Aorta (tissue), 5 donors: ENCODE measurements around the gene RPS16. TPM values are rescaled to one million over a fixed set of nuclear protein-coding genes. Genes with fewer than 3 reads are reported as not detected.

Experiments
- ATAC-seq: fragments of 200-7000 bp; cut with Tn5 transposase; one replicate; pipeline ENCODE4 v1.9.1; 2022; ENCODE audit warnings: moderate library complexity; ENCODE audit not compliant: low FRiP score
- DNase-seq, 2 donors: peaks; one replicate each; pipeline ENCODE4 v3.0.0-alpha.2; 2020
- H3K27ac ChIP-seq, 2 donors: one replicate each; pipeline ENCODE4 v1.5.1; 2013; ENCODE audit warnings: low read length in 2 of 2, mild to moderate bottlenecking in 2 of 2, moderate library complexity in 2 of 2, control low read depth in 1 of 2, inconsistent platforms in 1 of 2, low read depth in 1 of 2
- H3K27me3 ChIP-seq, 2 donors: one replicate each; pipeline ENCODE4 v1.6.1; 2013; ENCODE audit warnings: control low read depth in 1 of 2, low read length in 1 of 2, mild to moderate bottlenecking in 1 of 2, moderate library complexity in 1 of 2; ENCODE audit not compliant: insufficient read depth in 2 of 2, control insufficient read depth in 1 of 2
- H3K36me3 ChIP-seq, 2 donors: one replicate each; pipeline ENCODE4 v1.6.1; 2013; ENCODE audit warnings: control low read depth in 1 of 2, low read length in 1 of 2, mild to moderate bottlenecking in 1 of 2; ENCODE audit not compliant: insufficient read depth in 2 of 2, control insufficient read depth in 1 of 2
- H3K4me1 ChIP-seq, 2 donors: one replicate each; pipeline ENCODE4 v1.6.1; 2013; ENCODE audit warnings: low read length in 2 of 2, control low read depth in 1 of 2, mild to moderate bottlenecking in 1 of 2, moderate library complexity in 1 of 2; ENCODE audit not compliant: insufficient read depth in 2 of 2, control insufficient read depth in 1 of 2
- H3K4me3 ChIP-seq, 2 donors: one replicate each; pipeline ENCODE4 v1.5.1; 2013; ENCODE audit warnings: low read length in 2 of 2, control low read depth in 1 of 2, mild to moderate bottlenecking in 1 of 2
- H3K9me3 ChIP-seq: one replicate; pipeline ENCODE4 v1.6.1; 2013; ENCODE audit warnings: mild to moderate bottlenecking, low read length; ENCODE audit not compliant: control insufficient read depth
- WGBS, 2 donors: extraction: QIAGEN DNeasy Blood & Tissue Kit; methylation state at CpG; one replicate each; pipeline ENCODE4 v1.1.7; 2013; 5-methylcytosine and 5-hydroxymethylcytosine counted together
- intact Hi-C, 2 donors: fragments of 100-400 bp; cut with DNase I; formaldehyde crosslinking; loops; one replicate each; pipeline versions ENCODE4 v1.14.2 to v1.15.0; 2022
- microRNA-seq, 2 donors: library from miRNA; unstranded; fragments of <30 nt; microRNA quantifications; one replicate each; pipeline ENCODE4 v1.2.0, GENCODE V29; 2020
- polyA plus RNA-seq, 2 donors: library from polyadenylated mRNA; stranded (reverse); fragments of 200-250 nt; gene quantifications; one replicate each; pipeline ENCODE4 v1.2.3, GENCODE V29; 2013
- total RNA-seq, 2 donors: library from RNA; stranded (reverse); fragmentation: NEBNext Ultra II Directional; extraction: Animal tissue kit (Norgen Biotek cat#: 25700); gene quantifications; one replicate each; pipeline ENCODE4 v1.2.1, GENCODE V29; 2021
- donor health status: healthy with polysubstance abuse.
- donor health status: Bipolar disorder and iron deficiency.
- donor health status: DM: no; HTN: no; CAD: no.
- donor health status: DM: no; HTN: no; CAD: no.
- donor health status: DM: yes; HTN: yes; CAD: no.

RPS16 gene
- total and polyA plus RNA-seq, 4 donors = 1,268 to 4,459 (median 2,272) TPM

- H3K36me3 ChIP-seq = peaks cover 2 to 12% of the 10 kb centered on the region in 2 donors
- WGBS, 2 donors = 59 to 63% methylated on average over 9 of the region's 9 CpGs
- intact Hi-C loops = no loop called here
- DNase-seq = no peak
- no peaks in the 10 kb centered on the region for H3K9me3 ChIP-seq
- H3K27me3 ChIP-seq = no peaks in the 10 kb centered on the region
- no peak overlapping the region for H3K27ac ChIP-seq
- no peaks in the 10 kb centered on the region for H3K4me1 ChIP-seq
- no peak overlapping the region for H3K4me3 ChIP-seq
- ATAC-seq = no peak
Measured at GRCh38 chr19:39384839-39385568, 50.7 kb downstream of the RPS16 start.

Small RNAs within 50 kb of the gene (microRNA-seq; reads per million reads assigned to microRNA genes)
- 0 to 0.99 reads per million in 2 donors for gene MIR4530

Other genes starting within 250 kb of the RPS16 start
- gene NCCRP1, start 239.0 kb downstream of the RPS16 start, total RNA-seq = not detected
- gene NCCRP1, start 239.0 kb downstream of the RPS16 start, polyA plus RNA-seq = under 1 TPM in 1 of 2 donors, not detected in 1; 0.38 TPM
- gene SYCN, start 231.7 kb downstream of the RPS16 start, total RNA-seq = not detected
- gene SYCN, start 231.7 kb downstream of the RPS16 start, polyA plus RNA-seq = 1 to 10 TPM in 1 of 2 donors, not detected in 1; 1.6 TPM
- gene IFNL3, start 190.9 kb downstream of the RPS16 start, total RNA-seq = not detected
- gene IFNL3, start 190.9 kb downstream of the RPS16 start, polyA plus RNA-seq = not detected
- gene IFNL4, start 187.1 kb downstream of the RPS16 start, total RNA-seq = not detected
- not detected for gene IFNL4, start 187.1 kb downstream of the RPS16 start, polyA plus RNA-seq
- gene IFNL2, start 167.6 kb downstream of the RPS16 start, total RNA-seq = not detected
- gene IFNL2, start 167.6 kb downstream of the RPS16 start, polyA plus RNA-seq = not detected
- not detected for gene IFNL1, start 139.5 kb downstream of the RPS16 start, total RNA-seq
- not detected for gene IFNL1, start 139.5 kb downstream of the RPS16 start, polyA plus RNA-seq
- 1 to 10 TPM in 1 of 2 donors, under 1 TPM in 1; 0.45 to 1.8 TPM for gene LRFN1, start 115.1 kb downstream of the RPS16 start, total RNA-seq
- not detected for gene LRFN1, start 115.1 kb downstream of the RPS16 start, polyA plus RNA-seq
- 10 to 100 TPM; 53.7 to 60.8 TPM for gene GMFG, start 99.9 kb downstream of the RPS16 start, total RNA-seq
- 10 to 100 TPM in 1 of 2 donors, 1 to 10 TPM in 1; 8.3 to 50.3 TPM for gene GMFG, start 99.9 kb downstream of the RPS16 start, polyA plus RNA-seq
- gene SAMD4B, start 93.5 kb downstream of the RPS16 start, total RNA-seq = 100 to 1,000 TPM; 101 to 120 TPM
- gene SAMD4B, start 93.5 kb downstream of the RPS16 start, polyA plus RNA-seq = 100 to 1,000 TPM in 1 of 2 donors, 10 to 100 TPM in 1; 33.6 to 109 TPM
- gene PAF1, start 44.8 kb downstream of the RPS16 start, total RNA-seq = 10 to 100 TPM; 33.9 to 34.5 TPM
- 10 to 100 TPM; 27.7 to 43.8 TPM for gene PAF1, start 44.8 kb downstream of the RPS16 start, polyA plus RNA-seq
- gene MED29, start 44.6 kb downstream of the RPS16 start, total RNA-seq = 10 to 100 TPM; 28.9 to 35.1 TPM
- gene MED29, start 44.6 kb downstream of the RPS16 start, polyA plus RNA-seq = 10 to 100 TPM; 26.0 to 29.7 TPM
- 100 to 1,000 TPM; 205 to 955 TPM for gene ZFP36, start 29.1 kb downstream of the RPS16 start, total RNA-seq
- 100 to 1,000 TPM; 124 to 360 TPM for gene ZFP36, start 29.1 kb downstream of the RPS16 start, polyA plus RNA-seq
- gene PLEKHG2, start 23.3 kb downstream of the RPS16 start, total RNA-seq = 10 to 100 TPM; 86.4 to 98.1 TPM
- 10 to 100 TPM; 15.3 to 74.4 TPM for gene PLEKHG2, start 23.3 kb downstream of the RPS16 start, polyA plus RNA-seq
- 100 to 1,000 TPM in 1 of 2 donors, 10 to 100 TPM in 1; 90.1 to 103 TPM for gene SUPT5H, start 9.6 kb upstream of the RPS16 start, total RNA-seq
- gene SUPT5H, start 9.6 kb upstream of the RPS16 start, polyA plus RNA-seq = 100 to 1,000 TPM in 1 of 2 donors, 10 to 100 TPM in 1; 56.1 to 170 TPM
- 10 to 100 TPM; 31.1 to 39.5 TPM for gene TIMM50, start 44.9 kb upstream of the RPS16 start, total RNA-seq
- gene TIMM50, start 44.9 kb upstream of the RPS16 start, polyA plus RNA-seq = 10 to 100 TPM; 20.0 to 61.8 TPM
- not detected for gene DLL3, start 63.0 kb upstream of the RPS16 start, total RNA-seq
- not detected for gene DLL3, start 63.0 kb upstream of the RPS16 start, polyA plus RNA-seq
- not detected for gene SELENOV, start 79.2 kb upstream of the RPS16 start, total RNA-seq
- not detected for gene SELENOV, start 79.2 kb upstream of the RPS16 start, polyA plus RNA-seq
- gene EID2B, start 96.9 kb upstream of the RPS16 start, total RNA-seq = 1 to 10 TPM; 3.2 to 3.3 TPM
- gene EID2B, start 96.9 kb upstream of the RPS16 start, polyA plus RNA-seq = 1 to 10 TPM in 1 of 2 donors, under 1 TPM in 1; 0.75 to 6.0 TPM
- gene EID2, start 104.2 kb upstream of the RPS16 start, total RNA-seq = 10 to 100 TPM in 1 of 2 donors, 1 to 10 TPM in 1; 9.7 to 13.0 TPM
- gene EID2, start 104.2 kb upstream of the RPS16 start, polyA plus RNA-seq = 10 to 100 TPM in 1 of 2 donors, 1 to 10 TPM in 1; 8.0 to 12.6 TPM
- not detected for gene LGALS13, start 166.6 kb upstream of the RPS16 start, total RNA-seq
- not detected for gene LGALS13, start 166.6 kb upstream of the RPS16 start, polyA plus RNA-seq
- not detected for gene LGALS16, start 220.0 kb upstream of the RPS16 start, total RNA-seq
- not detected for gene LGALS16, start 220.0 kb upstream of the RPS16 start, polyA plus RNA-seq